Islet precursor cell (in vitro differentiated cells): ENCODE data around the gene GLB1L.

Experiments
- DNase-seq: peaks from one replicate; pipeline ENCODE4 v3.0.0-alpha.2; 2018

GLB1L gene

DNA sequence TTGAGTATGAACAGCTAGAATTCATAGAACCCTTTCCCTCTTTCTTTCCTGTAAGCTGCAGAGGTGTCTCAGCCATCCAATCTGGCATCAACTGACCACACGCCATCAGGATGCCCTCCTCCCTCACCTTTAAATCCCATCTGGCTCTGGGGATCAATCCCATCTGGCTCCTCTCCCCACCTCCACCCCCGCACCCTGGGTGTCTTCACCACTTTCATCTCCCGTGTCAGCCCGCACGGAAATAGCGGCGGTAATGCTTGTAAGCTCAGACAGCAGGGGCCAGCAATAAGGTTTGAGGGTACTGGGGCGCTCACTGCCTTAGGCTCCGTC, 7.3 kb upstream of the GLB1L start:
- DNase-seq: no peak

DNA sequence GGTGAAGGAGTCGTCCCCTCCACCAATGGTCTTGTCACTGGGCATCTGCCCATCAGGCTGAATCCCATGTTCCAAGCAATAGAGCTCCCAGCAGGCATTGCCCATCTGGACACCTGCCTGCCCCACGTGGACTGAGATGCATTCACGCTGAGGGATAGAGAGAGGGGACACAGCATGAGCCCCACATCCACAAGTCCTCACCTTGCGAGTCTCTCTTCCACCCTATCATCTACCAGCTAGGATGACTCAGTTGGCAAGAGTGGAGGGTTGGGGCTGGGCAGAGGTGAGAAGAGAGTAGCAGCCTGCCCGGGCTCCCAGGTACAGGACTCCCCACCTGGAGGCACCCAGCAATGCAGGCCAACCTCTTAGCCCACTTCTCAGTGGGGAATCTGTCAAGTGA, 6.8 kb upstream of the GLB1L start:
- no peak for DNase-seq

DNA sequence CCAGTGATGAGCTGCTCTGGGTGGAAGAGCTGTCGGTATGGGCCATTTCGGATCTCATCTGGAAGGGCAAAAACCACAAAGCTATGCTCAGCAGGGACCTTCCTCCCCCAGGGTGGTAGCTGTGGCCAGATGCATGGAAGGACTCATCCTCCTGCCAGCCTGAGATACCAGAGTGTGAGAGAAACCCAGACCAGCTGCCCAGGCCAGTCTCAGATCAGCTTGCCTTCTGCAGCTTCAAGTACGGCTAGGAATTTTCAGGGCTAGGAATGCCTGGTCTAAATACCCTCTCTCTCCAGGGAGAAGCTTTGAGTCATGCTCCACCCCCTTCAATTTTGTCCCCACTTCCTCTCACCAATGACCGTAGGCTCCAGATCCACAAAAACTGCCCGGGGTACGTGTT, 6.4 kb upstream of the GLB1L start:
- no peak for DNase-seq

DNA sequence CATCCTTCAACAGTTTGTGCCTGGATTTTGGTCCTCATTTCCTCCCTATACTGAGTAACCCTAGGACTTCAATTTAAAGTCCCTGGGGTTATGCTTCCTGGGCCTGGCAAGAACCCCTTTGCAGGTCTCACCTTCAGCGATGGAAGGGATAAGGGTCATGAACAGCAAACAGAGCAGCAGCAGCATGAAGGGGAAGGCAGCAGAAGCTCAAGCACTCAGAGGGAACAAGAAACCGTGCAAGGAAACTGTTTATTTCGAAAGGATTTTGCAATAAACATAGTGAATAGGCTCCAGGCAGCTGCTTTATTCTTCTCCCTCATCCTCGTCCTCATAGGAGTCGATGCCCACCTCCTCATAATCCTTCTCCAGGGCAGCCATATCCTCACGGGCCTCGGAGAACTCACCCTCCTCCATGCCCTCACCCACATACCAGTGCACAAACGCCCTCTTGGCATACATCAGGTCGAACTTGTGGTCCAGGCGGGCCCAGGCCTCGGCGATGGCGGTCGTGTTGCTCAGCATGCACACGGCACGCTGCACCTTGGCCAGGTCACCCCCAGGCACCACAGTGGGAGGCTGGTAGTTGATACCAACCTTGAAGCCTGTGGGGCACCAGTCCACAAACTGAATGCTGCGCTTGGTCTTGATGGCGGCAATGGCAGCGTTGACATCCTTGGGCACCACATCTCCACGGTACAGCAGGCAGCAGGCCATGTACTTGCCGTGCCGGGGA, 5.0 kb upstream of the GLB1L start:
- DNase-seq: no peak

DNA sequence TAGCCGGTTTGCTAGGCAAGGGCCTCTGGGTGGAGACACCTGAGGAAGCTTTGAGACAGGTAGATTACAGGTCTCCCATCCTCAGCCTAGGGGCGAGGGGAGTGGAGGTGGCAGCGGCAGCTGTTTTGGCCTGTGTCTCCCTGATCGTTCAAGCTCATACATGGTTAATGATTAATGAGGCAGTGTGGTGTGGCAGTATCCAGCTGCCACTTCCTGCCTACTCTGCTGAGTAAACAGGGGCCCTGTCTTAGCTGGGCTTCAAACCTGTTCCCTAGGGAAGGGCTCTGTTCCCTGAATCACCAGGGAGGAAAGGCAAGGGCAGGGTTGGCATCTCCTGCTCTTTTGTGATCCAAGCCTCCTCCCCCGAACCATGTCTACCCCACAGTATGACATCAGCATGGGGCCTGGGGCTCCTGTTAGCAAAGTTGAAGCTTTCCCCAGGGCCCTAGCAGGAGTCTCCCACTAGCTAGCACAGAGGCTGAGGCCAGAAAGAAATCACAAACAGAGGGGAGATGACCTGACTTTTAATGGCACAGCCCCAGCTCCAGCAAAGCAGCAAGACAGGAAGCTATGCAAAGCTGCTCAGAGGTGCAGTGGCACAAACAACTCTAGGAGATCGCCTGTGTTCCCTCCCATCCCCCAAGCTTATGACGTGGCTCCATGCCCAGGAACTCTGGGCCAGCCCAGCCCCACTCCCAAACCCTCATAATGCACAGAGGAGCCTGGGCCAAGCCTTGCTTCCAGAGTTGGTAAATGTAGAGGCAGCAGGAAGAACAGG, 4.1 kb upstream of the GLB1L start:
- DNase-seq: peak; percentile 61

DNA sequence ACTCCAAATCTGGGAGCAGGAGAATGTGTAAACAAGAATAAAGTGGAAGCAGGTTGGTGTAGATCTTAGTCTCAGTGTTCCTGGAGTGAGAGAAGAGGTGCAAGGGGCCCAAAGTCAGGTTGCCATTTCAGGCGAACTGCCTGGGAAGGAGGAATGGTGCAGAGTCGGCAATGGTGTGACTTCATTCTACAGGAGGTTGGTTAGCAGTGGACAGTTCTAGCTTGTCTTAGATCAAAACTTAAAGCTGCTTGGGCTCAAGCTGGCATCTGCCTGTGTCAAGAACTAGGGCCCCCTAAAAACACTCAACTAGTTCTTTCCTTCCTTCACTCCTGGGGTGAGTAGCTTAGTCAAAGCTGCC, 3.6 kb upstream of the GLB1L start:
- no peak for DNase-seq

DNA sequence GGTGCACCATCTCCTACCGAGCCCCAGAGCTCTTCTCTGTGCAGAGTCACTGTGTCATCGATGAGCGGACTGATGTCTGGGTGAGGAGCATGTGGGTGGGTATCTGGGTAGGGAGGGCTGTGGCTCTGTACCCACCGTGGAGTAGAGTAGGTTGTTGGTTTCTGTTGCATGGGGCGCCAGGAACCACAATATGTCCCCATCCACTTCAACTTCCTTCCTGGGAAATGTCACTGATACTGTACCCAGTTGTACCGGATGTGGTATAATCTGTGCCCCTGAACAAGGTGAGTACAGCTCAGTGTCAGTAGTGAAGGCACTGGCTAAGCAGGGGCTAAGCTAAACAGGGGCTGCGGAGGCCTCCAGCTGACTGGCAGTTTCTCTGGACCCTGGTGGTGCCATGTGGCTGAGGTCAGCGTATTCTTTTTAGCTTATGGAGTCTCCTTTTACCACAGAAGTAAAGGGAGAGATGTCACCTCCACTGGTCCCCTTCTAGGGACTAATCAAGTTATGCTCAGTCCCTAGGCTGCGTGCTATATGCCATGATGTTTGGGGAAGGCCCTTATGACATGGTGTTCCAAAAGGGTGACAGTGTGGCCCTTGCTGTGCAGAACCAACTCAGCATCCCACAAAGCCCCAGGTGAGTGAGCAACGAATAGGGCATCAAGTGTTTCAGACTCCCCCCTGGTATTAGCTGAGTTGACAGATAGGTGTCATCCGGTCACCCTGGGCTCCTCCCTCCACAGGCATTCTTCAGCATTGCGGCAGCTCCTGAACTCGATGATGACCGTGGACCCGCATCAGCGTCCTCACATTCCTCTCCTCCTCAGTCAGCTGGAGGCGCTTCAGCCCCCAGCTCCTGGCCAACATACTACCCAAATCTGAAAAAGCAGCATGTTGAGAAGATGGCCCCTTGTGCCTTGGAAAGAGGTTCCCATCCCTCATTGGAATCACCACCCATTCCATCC, 2.7 kb upstream of the GLB1L start:
- no peak for DNase-seq

DNA sequence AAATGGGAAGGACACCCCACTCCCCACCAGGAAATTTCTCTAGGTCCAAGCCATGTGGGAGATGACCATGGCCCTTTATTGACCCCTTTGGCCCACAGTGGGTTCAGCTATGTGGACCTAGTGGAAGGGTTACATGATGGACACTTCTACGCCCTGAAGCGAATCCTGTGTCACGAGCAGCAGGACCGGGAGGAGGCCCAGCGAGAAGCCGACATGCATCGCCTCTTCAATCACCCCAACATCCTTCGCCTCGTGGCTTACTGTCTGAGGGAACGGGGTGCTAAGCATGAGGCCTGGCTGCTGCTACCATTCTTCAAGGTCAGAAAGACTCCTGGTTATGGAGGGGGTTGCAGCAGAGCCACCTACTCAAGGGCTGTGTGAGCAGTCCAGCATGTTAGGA, 1.3 kb upstream of the GLB1L start:
- no peak for DNase-seq

DNA sequence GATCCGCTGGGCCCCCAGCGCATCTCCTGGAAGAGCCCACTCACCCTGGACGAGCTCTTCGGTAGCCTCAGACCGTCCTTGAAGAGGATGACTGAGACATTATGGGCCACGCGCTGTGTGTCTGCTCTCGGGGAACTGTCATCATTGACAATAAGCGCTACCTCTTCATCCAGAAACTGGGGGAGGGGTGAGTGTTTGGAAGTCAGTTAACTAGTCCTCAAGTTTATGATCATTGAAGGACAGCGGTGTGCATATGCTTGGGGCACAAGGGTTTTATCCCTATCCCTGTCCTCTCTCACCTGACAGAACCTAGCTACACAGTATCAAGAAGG, 621 bp upstream of the GLB1L start:
- DNase-seq: no peak

DNA sequence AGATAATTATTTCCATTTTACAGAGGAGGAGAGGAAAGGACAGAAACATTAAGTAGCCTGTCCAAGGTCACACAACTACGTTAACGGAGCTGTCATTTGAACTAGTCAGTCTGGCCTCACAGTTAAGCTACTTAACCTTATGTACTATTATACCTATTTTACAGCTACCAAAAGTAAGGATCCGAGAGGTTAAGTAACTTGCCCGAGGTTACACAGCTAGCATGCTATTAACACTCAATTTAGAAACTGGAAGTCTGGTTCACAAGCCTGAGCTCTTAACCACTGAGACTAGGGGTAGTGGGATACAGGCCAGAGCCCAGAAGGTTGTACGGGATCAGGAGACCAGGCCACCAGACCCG, 476 bp downstream of the GLB1L start:
- DNase-seq: no peak

DNA sequence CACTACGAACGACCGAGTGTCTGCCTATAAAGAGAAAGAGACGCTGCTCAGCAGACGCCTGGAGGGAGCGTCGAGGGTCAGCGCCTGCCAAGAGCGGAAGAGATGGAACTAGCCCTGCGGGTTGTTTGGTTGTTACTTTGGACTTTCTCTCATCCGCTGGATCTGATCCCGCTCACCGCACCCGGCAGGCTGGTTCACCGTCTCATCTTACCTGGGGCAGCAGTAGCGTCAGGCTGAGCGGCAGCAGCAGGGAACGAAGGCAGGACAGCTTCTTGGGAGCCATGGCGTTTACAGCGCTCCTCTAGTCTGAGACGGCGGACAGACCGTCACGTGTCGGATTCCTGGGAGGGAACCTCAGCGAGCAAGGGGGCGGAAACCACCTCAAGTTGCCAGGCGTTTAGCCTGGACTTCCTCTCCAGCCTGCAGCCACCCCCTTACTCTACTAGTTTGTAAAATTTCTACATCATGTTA, 1.9 kb downstream of the GLB1L start:
- DNase-seq: no peak

DNA sequence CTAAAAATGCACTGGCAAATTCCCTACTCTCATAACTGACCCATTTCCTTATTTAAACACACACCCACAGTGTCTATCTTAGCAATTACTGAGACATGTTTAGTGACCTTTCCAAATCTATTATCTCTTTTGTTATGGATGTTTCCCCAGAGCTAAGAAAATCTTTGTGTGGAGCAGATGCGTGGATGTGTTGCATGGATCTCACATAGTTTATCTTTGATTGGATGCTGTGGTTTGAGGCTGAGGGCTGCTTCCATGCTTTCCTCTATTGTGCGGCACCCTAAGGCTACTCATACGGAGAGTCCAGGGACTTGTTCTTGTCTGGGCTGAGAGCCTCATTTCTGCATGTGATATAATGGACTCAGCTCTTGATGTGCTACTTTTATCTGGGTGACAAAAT, 10.9 kb downstream of the GLB1L start:
- no peak for DNase-seq

DNA sequence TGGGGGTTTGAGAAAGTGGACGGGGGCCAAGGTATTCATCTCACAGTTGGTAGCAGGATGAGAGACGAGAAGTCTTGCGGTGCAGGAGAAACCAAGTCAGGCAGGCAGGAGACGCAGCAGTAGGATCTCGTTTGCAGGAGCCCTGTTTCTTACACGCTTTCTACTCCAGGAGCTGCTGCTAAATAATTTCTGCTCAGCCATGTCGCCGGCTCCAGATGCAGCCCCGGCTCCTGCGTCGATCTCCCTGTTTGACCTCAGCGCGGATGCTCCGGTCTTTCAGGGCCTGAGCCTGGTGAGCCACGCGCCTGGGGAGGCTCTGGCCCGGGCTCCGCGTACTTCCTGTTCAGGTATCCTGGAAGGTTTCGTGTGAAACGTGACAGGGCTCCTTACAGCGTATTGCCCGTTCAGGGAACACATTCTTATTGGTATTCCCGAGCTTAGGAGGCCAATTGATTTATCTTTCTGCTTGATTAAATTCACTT, 15.1 kb downstream of the GLB1L start:
- peak; percentile 85 for DNase-seq

DNA sequence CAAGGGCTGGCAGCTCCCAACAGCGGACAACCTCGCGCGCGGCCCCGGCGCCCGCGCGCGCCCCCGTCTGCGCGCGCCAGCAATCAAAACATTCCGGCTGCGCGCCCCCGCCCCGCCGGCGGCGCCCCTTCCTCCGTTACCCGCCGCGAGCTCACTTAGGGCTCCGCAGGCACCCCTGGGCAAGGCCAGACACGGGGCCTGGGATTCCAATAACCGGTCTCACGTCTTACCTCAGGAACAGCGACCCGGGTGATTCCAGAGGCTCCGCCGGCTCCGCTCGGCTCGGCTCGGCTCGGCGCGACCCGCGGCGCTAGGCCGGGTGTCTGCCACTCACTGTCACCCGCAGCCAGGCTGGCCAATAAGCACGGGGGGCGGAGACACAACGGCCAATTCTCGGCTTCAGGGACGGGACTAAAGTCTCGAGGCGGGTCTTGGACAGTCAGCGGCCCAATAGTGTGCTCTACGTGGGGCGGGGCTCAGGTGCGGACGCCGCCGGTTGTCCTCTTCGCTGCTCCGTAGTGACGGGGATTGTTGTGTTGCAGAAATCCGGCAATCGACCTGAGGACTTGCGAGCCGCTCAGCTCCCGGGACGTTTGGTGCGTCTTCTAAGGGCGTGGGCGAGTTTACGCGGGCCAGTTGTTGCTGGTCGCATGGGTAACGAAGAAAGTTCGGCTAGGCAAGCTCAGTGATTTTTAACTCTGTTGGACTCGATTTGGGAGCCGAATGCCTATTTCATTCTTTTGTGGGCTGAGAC, 15.8 kb downstream of the GLB1L start, which contains the start of the genes ANKZF1 and ATG9A:
Gene ANKZF1, plus strand, starts transcription at position 502 of the 754 bp plus-strand sequence. CDS start 452 bp downstream, outside the sequence.
Gene ATG9A, minus strand, starts transcription at position 332 of the 754 bp plus-strand sequence. CDS start 1,612 bp downstream, outside the sequence.
- DNase-seq: peak; percentile 100

DNA sequence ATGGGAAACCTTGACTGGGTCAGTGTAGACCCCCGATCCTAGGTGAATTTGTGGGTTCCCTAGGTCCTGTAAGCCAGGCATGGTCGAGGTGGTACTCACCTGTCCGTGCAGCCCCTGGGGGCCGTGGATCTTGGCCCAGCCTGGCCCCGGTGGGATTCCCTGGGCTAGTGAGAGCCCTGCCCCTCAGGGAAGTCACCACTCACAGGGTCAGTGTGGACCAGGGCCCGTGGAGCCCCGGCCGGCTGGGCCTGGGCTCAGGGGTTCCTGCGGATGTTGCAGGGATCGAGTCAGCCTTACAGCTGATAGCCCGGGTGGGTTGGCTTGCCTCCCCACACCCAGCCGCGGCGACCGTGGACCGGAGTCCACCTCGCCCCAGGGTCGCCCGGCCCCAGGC, 16.3 kb downstream of the GLB1L start:
- no peak for DNase-seq

DNA sequence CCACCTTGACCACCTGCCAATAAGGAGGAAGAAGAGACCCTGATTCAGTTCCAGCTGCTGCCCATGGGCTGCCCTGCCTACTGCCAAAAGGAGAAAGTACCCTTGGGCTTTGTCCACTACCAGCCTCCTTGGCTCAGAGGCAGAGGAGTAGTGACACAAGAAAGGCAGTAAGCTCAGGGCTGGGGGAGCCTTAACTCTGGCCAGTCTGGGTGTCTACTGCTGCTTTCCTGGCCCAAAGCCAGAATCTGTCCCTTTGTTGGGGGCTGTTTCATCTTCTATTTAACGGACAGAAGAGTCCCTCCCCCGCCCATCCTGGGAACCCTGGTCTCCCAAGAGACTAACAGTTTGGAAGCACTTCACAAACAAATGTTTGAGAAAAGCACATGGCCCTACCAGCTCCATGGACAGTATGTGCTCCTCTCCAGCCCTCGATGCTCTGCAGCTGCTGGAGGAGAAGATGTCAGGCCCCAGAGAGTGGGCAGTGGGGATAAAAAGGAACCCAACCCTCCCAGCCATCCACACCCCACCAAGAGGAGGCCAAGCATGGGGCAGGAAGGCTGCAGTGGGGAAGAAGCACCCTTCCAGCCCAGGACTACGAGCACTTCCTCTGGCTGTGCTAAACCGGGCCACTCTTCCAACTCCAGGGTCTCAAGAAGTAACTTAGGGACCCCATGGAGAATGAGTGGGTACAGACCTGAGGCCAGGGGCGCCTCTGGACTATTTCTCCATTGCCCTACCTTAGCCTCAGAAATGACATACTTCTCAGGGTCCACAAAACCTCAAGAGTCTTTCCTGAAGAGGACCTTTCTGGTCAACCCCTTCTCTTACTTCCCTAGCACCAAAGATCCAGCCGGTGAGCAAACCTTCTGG, 17.0 kb downstream of the GLB1L start:
- DNase-seq: no peak

DNA sequence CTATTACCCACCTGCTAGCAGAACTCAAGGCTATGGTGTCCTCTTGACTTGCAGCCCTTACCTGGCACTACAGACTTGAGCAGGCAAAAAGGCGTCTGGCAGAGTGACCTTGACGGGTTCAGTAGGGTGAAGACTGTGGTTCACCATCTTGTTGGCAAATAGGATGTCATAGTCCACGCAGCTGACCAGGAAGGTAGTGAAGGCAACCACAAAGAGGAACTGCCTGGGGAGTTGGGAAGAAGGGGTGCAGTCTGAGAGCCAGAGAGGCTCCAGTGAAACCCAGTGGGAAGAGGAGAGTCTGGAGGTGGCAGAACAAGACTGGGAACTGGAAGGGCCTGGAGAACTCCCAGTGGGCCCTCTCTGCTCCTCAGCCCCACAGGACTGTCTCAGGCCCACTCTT, 19.9 kb downstream of the GLB1L start:
- DNase-seq: no peak

DNA sequence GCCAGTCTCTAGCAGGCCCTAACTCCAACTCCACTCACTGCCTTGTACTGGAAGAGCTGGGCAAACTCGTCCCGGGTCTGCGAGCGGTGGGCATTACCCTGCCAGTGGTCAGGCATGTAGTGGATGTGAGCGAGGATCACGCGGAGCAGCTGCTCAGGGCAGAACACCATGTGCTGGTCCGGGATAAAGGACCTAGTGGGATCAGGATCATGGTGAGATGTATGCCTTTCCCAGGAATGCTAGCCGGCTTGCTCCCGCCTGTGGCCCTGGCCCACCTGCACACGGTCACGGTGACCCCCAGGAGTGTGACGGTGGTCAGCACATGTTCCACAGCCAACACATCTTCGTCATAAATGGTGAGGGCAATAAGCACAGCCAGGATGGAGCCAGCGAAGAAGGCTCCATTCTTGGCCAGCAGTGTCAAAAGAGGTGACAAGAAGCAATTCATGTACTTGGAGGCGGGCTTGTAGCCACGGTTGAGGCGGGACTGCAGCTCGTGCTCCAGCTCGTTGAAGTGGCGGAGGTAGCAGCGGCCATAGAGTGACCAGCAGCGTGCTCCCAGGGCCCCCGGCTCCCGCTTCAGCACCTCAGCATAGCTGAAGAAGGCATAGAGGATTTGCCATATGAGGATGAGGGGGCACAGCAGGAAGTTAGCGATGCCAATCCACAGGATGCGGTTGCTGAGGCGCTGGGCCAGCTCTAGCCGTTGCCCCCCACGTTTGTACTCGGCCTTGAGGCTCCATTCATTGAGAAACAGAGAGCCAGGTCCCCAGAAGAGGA, 21.2 kb downstream of the GLB1L start:
- DNase-seq: no peak

DNA sequence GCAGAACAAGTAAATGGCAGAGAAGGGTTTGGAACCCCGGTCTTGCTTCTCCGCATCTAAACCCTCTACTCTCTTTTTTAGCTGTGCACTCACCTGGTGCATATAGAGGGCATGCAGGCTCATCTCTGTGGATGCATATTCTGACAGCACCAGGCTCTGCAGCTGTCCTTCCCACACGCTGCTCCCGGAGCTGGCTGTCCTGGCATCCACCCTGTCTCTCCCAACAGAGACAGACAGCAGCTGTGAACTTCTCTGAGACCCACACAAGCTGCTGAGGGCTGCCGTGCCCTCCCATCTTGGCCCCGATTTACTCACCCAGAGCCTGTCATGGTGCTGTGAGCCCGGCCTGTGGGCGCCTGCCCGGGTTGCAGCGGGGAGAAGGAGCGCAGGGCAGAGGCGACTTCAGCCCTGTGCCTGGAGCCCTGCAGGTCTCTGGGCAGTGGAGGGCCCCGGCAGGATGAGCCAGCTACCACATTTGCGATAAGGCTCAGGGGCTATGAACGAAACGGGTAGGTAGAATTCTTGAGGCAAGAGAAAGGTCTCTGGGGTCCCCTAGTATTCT, 23.2 kb downstream of the GLB1L start:
- DNase-seq: no peak

DNA sequence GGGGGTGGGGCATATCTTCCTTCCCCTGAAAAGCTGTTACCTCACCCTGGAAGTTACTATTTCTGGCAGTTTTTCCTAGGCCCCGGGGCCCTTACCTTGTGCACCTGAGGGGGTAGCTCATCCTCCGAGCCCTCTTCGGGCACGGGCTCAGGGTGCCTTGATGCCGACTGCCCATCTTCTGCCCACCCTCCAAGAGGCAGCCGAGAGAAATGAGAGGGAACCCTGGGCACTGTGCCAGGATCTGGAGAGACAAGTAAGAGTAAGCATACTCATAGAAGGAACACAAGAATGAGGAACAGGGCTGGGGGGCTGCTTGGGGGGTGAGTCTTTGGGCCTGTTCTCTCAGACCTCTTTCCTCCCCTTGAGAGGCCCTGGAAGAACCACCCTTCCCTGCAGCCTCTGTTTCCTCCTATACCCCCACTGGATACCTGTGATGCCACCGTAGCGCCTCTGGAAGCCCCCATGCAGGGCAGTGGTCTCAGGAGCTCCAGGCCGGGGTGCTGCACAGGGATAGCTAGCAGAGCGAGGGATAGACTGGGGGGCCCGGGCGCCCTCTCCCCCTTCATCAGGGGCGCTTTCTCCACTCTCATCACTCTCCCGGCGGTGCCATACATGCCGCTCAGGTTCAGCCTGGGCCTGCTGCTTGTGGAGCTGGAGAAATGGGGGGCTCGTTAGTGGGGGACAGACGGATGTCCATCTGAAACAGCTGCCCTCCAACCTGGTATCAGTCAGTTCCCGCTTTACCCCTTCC, 24.4 kb downstream of the GLB1L start:
- no peak for DNase-seq
